HG03342 (cell line): ENCODE data around the gene GPS2.
"Not testable (repeated sequence)": the region's sequence is repeated elsewhere in the genome, so short reads cannot be mapped to it uniquely, and the experiment has no call there.

Source experiments
- ATAC-seq: cut with Tn5 transposase; IDR thresholded peaks from one replicate; pipeline ENCODE4 v1.9.1; 2021; ENCODE audit warnings: mild to moderate bottlenecking, moderate library complexity; ENCODE audit not compliant: unreplicated experiment

GPS2 gene

DNA sequence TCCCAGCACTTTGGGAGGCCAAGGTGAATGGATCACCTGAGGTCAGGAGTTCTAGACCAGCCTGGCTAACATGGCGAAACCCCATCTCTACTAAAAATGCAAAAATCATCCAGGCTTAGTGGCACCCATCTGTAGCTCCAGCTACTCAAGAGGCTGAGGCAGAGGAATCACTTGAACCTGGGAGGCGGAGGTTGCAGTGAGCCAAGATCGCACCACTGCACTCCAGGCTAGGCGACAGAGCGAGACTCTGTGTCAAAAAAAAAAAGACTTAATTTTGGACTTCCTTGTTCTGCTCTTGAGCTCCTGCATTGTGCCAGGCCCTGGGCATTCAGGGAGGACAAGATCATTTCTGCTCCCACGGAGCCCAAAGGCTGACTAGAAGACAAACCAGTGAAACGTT lies 22.4 kb upstream of the GPS2 start:
- not testable (repeated sequence) for ATAC-seq

- ATAC-seq = peak; percentile 60
These were observed 21.3 kb upstream of the GPS2 start, which contains the start of gene ACAP1 for GRCh38 chr17:7336240-7337175. Gene ACAP1 (plus strand): TSS chr17:7336529. CDS start chr17:7336735, 206 bp downstream.

DNA sequence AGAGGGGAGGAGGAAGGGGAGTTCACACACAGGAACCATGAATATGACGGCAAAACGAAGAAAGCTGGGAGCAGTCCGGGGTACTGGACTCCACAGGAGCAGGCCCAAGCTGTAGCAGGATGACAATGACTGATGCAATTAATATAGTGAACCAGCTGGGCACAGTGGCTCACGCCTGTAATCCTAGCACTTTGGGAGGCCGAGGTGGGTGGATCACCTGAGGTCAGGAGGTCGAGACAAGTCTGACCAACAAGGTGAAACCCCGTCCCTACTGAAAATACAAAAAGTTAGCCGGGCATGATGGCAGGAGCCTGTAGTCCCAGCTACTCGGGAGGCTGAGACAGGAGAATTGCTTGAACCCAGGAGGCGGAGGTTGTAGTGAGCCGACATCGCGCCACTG lies 20.6 kb upstream of the GPS2 start:
- not testable (repeated sequence) for ATAC-seq

- ATAC-seq = no peak
These were observed 19.9 kb upstream of the GPS2 start for GRCh38 chr17:7334938-7335538.

DNA sequence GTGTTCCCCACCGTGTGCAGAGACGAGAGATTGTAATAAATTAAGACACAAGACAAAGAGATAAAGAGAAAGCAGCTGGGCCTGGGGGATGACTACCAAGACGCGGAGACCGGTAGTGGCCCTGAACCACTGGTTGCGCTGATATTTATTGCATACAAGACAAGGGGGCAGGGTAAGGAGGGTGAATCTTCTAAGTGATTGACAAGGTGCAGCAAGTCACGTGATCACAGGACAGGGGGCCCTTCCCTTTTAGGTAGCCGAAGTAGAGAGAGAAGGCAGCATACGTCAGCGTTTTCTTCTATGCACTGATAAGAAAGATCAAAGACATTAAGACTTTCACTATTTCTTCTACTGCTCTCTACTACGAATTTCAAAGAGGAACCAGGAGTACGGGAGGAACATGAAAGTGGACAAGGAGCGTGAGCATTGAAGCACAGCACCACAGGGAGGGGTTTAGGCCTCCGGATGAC lies 17.5 kb upstream of the GPS2 start:
- not testable (repeated sequence) for ATAC-seq

DNA sequence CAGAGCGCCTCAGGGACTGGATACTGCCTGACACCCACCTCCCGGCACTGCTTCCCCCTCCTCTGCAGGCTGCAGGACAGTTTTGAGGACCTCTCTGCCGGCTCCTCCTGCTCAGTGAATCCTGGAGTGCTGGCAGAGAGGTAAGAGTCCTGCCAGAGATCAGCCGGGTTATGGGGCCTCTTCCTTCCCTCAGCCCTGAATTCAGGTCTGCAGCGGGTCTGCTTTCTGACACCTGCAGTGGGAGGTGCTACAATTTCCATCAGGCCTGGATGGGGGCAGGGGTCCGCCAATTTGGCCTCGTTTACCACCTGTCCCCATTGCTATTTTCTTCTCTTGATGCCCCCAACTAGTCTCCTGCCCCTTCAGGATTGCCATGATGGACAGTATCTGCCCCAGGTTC lies 17.0 kb upstream of the GPS2 start:
- ATAC-seq = no peak

DNA sequence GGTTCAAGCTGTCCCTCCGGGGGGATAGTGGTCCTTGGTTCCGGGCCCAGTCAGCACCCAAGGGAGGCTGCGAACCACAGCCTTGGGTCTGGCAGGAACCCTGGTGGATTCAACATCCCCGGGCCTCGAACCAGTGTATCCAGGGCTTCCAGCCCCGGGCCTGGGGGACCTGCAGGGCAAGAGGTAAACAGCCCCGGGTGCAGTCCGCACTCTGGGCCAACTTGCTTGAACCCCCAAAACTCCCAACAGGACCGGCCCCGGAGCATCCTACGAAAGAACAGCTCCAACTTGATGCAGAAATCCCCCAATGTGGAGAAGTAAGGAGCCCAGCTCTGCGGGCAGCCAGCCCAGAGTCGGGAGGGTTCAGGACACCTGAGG lies 15.5 kb upstream of the GPS2 start:
- ATAC-seq = no peak

DNA sequence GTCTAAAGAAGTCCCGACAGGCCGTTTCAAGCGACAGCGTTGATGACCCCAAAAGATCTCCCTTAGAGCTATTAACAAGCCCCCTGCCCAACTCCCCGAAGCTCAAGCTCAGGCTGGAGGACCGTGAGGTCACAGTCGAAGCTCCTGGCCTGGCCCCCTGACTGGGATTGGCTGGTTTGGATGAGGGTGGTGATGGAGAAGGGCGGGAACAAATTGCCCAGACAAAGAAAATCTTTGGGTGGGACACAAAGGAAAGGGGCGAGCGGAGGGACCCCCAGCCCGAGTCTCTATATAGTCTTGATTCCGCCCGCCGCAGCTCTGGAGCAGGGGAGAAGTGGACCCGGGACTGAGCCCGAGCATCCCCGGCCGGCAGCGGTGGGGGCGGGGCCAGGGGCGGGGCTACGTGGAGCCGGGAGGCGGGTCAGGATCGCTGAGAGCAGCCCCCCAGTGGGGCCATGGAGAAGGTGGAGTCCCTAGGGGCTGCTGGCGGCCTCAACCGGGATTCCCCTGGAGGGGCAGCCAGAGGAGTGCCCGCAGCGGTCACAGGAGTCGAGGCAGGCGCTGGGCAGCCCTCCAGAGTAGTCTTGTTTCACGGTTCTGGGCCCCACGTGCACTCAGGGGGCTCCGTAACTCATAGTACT lies 15.0 kb upstream of the GPS2 start:
- peak; percentile 37 for ATAC-seq

DNA sequence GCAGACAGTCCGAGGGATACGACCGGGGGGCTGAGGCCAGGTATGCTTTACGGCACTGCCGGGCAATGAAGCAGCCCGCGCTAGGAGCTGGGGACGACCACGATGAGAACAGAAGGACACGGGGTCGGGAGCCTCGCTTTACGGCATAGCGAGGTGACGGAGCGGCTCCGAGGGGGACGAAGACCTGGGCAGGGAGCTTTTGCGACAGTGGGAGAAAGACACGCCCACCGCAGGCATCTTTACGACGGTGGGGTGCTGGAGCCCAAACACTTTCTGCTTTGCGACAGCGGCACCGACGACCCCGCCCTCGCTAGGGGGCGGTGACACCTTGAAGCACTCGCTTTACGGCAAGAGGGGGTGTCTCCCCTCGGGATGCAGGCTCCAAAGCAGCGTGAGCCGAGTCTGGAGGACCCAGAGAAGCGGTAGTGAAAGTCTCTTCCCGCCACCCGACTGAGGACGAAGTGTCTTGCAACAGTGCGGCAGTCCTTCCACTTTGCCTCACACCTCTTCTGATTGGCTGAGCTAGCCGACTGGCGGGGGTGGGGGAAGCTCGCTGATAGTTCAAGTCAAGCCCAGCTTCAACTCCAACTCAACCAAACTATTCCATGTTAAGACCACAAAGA lies 14.3 kb upstream of the GPS2 start:
- peak; percentile 57 for ATAC-seq

DNA sequence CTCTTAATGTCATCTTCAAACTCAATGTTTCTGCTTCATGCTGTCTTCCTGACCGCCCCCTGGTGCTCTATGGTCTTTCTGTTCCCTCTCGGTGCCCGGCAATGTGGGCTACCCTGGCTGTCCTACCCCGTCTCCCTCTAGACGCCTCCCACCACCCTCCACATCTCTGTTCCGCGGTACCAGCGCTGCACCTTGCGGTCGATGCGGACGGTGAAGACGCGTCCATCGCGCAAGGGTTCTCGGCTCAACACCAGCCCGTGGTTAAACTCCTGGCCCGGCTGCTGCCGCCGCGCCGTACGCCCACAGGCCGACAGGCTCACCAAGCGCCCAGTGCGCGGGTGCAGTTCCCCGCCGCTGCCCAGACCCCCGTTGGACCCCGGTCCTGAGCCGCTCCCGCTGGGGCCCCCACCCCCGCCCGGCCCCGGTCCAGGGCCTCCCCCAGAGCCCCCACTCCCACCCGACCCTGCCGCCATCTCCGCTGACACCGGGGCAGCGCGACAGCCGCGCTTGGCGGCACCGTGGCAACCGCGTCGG lies 13.7 kb upstream of the GPS2 start, which contains the start of gene NEURL4:
TSS of gene NEURL4 (minus strand) at position 496 of the 534 bp plus-strand sequence. CDS start at position 473, 23 bp downstream.
- peak; percentile 7 for ATAC-seq

GRCh38 chr17:7328009-7328408 lies 12.8 kb upstream of the GPS2 start:
- no peak for ATAC-seq

GRCh38 chr17:7327501-7327900 lies 12.3 kb upstream of the GPS2 start:
- no peak for ATAC-seq

DNA sequence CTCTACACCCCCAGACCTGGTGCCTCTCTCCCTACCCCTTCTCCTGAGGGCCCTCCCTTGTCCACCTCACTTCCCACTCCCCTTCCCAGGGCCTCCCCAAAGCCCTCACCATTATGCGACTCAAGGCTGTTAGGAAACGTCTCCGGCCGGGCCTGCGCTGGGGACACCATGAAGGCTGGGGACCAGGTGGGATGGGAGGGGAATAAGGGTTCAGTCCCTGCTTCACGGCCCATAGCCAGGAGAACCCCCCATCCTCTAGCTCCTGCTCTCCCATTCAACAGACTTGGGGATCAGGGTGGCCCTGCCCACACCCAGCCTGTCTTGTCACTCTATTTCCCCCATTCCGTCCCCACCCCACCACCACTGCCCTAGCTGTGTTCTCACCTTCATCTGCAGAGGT lies 11.9 kb upstream of the GPS2 start:
- ATAC-seq = no peak

GRCh38 chr17:7326186-7326585 lies 11.0 kb upstream of the GPS2 start:
- no peak for ATAC-seq

DNA sequence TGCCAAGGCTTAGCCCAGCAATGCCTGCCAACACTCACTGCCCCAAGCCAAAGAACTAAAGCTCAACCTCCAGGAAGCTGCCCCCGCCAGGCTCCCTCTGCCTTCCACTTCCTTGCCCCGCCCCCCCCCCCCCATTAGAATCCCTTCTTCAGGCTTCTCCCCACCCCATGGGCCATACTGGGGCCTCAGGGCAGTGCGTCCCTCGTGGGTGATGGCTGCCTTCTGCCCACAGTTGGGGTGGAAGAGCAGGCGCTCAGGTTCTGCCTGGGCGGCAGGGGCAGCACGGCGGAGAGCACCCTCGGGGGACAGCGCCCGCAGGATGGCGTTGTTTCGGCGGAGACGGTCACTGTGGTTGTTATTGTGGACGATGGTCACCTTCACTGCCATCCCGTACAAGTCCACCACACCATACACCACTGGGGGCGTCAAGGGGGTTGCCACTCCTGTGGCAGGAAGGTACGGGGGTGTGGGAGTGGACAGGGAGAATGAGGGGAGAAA lies 9.9 kb upstream of the GPS2 start:
- no peak for ATAC-seq

DNA sequence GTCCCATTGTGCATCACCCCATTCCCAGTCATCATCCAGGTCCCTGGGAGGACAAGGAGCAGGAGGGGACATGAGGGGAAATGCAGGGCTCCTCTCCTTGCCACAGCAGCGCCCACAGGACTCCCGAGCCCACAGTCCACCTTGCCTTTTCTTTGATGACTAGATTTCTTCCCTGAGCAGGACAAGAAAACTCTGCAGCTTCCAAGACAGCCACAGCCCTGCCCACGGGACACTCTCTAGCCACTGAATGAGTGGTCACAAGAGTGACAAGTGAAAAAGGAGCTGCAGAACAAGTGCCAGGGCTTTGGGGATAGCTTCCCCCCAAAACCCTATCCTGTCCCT lies 9.2 kb upstream of the GPS2 start:
- ATAC-seq = no peak

- no peak for ATAC-seq
These were observed 8.7 kb upstream of the GPS2 start for GRCh38 chr17:7323731-7324437.

DNA sequence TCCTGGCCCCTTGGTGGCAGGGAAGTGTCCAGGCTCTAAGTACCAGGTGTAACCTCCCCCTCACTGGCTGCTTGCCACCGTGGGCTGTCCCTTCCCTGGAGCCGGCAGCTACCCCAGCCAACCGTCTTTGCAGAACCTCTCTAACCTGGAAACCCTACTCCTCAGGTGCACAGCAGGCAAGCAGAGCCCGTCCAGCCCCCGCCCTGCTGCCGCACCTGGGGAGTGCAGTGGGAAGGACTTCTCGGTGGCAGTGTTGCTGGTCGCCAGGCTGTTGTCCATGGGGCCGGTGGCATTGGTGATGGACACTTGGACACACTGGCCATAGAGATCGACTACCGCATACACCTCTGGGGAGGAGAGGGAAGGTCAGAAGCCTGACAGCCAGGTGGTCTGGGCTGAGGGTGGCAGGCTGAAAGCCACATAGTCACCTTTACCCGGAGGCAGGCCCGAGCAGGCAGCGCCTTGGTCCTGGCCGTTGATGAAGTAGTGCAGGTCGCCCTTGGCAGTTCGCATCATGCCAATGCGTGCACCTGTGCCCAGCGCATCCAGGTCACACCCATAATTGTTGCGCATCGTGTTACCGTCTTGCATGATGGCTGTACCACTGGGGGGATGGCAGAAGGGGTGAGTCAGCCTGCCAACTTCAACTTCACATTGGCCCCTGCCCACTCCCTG lies 7.5 kb upstream of the GPS2 start:
- no peak for ATAC-seq

- no peak for ATAC-seq
These were observed 6.3 kb upstream of the GPS2 start for GRCh38 chr17:7321466-7321865.
